GM12865 (cell line): ENCODE measurements around the gene EHD4.

Source experiments
- DNase-seq: peaks from one replicate; pipeline ENCODE4 v3.0.0; 2010; ENCODE audit warnings: low read depth
- H3K4me3 ChIP-seq: 2 replicates; pipeline ENCODE4 v1.5.1; 2011; ENCODE audit warnings: mild to moderate bottlenecking, low read depth, low read length, control low read depth
- CTCF ChIP-seq: IDR thresholded peaks from 2 replicates; pipeline ENCODE4 v1.5.1; 2011; ENCODE audit warnings: low read length, control low read depth, low read depth, inconsistent platforms; ENCODE audit not compliant: insufficient read depth; ENCODE audit errors: missing control alignments

Gene EHD4

GRCh38 chr15:41856716-41857115 is 115.6 kb downstream of the EHD4 start:
- no peak for DNase-seq
- no peak overlapping the region for H3K4me3 ChIP-seq
- TF ChIP-seq CTCF: no peak

DNA sequence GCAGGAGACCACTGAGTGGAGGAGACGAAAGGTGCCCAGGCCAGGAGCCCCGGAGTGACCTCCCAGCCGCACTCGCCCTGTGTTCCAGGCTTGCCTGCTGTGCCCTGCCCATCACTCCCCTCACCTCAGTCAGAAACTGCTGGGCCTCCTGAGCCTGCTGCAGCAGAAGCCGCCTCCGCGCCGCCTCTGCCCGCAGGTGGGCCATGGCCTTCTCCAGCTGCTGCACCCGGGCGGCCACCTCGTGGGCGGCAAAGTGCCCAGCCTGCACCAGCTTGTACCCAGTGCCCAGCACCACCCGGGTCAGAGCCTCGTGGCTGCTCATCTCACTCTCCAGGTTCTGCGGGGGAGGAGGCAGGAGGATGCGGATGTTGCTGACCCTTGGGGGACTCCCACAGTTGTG is 116.1 kb downstream of the EHD4 start:
- DNase-seq: no peak
- no peak for TF ChIP-seq CTCF
- H3K4me3 ChIP-seq: no peak overlapping the region

- TF ChIP-seq CTCF: no peak
- H3K4me3 ChIP-seq: no peak overlapping the region
- no peak for DNase-seq
Measured at GRCh38 chr15:41855261-41855961, 116.9 kb downstream of the EHD4 start.

DNA sequence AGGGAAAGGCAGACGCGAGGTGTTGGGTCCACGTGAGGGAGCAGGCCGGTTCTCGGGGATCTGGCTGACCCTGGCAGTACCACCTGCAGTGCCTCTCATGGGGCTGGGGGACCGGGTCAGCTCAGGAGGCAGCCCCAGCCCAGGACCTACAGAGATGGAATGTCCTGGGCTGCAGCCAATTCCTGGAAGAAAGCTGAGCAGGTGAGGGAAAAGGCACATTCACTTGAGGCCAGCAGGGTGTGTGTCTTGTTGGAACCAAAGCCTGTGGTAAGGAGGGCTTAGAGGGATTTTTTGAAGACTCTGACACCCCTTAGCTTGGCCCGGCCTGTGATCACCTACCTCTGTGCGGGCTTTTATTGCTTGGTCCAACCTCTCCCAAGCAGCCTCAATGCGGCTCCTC is 117.9 kb downstream of the EHD4 start:
- no peak for TF ChIP-seq CTCF
- no peak overlapping the region for H3K4me3 ChIP-seq
- DNase-seq: no peak

GRCh38 chr15:41853831-41854230 is 118.5 kb downstream of the EHD4 start:
- no peak for DNase-seq
- no peak for TF ChIP-seq CTCF
- no peak overlapping the region for H3K4me3 ChIP-seq

- H3K4me3 ChIP-seq: no peak overlapping the region
- DNase-seq: no peak
- no peak for TF ChIP-seq CTCF
Measured at GRCh38 chr15:41852736-41853590, 119.4 kb downstream of the EHD4 start.
